Activated CD4-positive, alpha-beta T cell treated with anti-CD3 and anti-CD28 coated beads, Interleukin-2, amount 10 ng/mL, durations not matched to agents 7 days and 5 days (primary cell): ENCODE results near the gene PTPN3. TPM values are rescaled to one million over a fixed set of nuclear protein-coding genes. Genes with fewer than 3 reads are reported as not detected.
A peak's percentile ranks its signal among the peaks of the same experiment; 100 is the strongest.

ENCODE experiments used
- CTCF ChIA-PET: fragments of 350-600 bp; sonication (Branson Sonifier 250); formaldehyde crosslinking; loops from one replicate; lab custom pipeline; 2021; ENCODE audit warnings: antibody characterized with exemption; lab: Charles Lee
- POLR2A ChIA-PET: fragments of 350-600 bp; sonication (Branson Sonifier 250); formaldehyde crosslinking; loops from one replicate; lab custom pipeline; 2021; ENCODE audit warnings: antibody characterized with exemption; lab: Charles Lee
- DNase-seq: peaks from one replicate; pipeline ENCODE4 v3.0.0-alpha.2; 2020
- H3K27ac Mint-ChIP-seq: one replicate; pipeline ENCODE4 v1.8.0; 2021; ENCODE audit warnings: mild to moderate bottlenecking, moderate library complexity, mixed read lengths
- H3K27me3 Mint-ChIP-seq: one replicate; pipeline ENCODE4 v1.8.0; 2021; ENCODE audit warnings: mixed read lengths
- H3K36me3 Mint-ChIP-seq: one replicate; pipeline ENCODE4 v1.8.0; 2021; ENCODE audit warnings: low read depth, mixed read lengths
- H3K4me1 Mint-ChIP-seq: one replicate; pipeline ENCODE4 v1.8.0; 2021; ENCODE audit warnings: mixed read lengths
- H3K4me3 Mint-ChIP-seq: one replicate; pipeline ENCODE4 v1.8.0; 2021; ENCODE audit warnings: mild to moderate bottlenecking, moderate library complexity, mixed read lengths
- H3K9me3 Mint-ChIP-seq: one replicate; pipeline ENCODE4 v1.8.0; 2021; ENCODE audit warnings: mixed read lengths
- total RNA-seq, 2 experiments: library from RNA; stranded (reverse); gene quantifications; one replicate each; pipeline ENCODE4 v1.2.3, GENCODE V29; 2021

The PTPN3 gene
- total RNA-seq, 2 experiments from 2014 or later, result not detected

DNA sequence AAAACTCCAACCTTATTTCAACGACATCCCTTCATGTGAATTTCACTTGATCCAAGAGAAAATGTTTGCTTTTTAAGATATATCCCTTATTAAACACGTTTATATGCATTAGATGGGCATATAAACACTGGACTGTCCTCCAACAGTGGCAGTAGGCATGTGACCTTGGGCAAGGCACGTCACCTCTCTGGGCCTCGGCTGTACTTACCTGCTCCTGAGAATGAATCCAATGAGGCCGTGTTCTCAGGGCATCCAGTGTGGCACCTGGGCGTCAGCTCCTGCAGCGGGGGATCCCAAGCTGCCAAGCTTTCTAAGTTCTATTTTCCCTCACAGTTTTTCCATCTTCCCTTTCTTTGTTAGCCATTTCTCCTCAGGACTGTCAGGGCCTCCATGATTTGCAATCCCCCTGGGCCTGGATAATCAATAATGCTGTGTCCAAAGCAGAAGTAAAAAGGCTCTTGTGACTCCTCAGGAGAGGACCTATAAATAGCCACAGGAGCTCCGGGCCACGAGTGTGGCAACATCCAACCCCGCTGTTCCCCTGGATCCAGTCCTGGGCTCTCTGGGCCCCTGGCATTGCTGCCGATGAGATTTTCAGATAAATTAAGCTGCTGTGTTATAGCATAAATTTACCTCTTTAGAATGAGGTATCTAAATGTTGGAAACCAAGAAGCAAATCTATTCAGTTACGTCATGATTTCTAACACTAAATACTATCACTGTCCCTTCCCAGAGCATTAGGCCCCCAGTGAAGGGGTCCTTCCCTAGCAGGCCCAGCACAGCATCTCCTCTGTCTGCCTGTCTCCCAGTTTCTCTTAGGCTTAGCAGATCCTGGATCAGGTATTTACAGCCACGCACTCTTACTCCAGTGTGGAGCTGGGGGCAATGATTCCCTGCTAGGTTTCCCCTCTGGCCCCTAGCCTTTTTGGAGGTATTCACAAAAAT, 76.8 kb downstream of the PTPN3 start:
- Mint-ChIP-seq H3K27ac (no peak overlapping the region), H3K9me3 (no peaks in the 10 kb centered on the region), H3K4me3 (no peak overlapping the region), H3K36me3 (no peaks in the 10 kb centered on the region), H3K4me1 (peaks cover 11% of the 10 kb centered on the region), H3K27me3 (peaks cover 5% of the 10 kb centered on the region)
- no peak for DNase-seq
- CTCF ChIA-PET, result interaction anchor here (0.6 to 1.5 kb wide), 3 partner anchors 9 to 19 kb away, joined by 3 to 4 read pairs (median 4); no protein-coding TSS in a partner anchor
- POLR2A ChIA-PET, result no interaction called here

- Mint-ChIP-seq H3K9me3 (no peaks in the 10 kb centered on the region), H3K27me3 (peaks cover 5% of the 10 kb centered on the region), H3K27ac (no peak overlapping the region), H3K4me3 (no peak overlapping the region), H3K36me3 (no peaks in the 10 kb centered on the region), H3K4me1 (peaks cover 17% of the 10 kb centered on the region)
- ChIA-PET CTCF (interaction anchor here (1.4 kb wide), 1 partner anchor 18 kb away, joined by 3 read pairs; no protein-coding TSS in a partner anchor), POLR2A (no interaction called here)
- DNase-seq, result no peak
Observed at GRCh38 chr9:109419531-109419930, 78.6 kb downstream of the PTPN3 start.

DNA sequence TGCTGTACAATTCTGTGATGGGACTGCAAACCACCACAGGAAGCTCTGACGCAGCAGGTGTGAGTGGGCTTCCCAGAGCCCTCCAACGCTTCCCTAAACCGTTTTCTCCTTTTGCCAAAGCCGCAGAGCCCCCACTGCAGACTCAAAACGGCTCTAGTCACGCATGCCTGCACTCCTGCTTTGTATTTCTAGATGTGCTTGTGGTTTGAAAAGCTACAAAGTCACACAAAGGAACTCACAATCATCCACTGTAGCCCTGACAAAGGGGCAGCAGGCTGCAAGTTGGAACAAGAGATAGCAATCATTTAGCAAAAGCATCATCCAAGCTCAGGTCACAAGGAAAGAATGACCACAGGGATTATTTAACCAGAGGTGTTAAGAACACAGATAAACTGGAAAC, 79.3 kb downstream of the PTPN3 start:
- CTCF ChIA-PET, result interaction anchor here (1.4 kb wide), 1 partner anchor 19 kb away, joined by 3 read pairs; no protein-coding TSS in a partner anchor

GRCh38 chr9:109417585-109418544, 80.2 kb downstream of the PTPN3 start:
- DNase-seq, result no peak
- H3K27ac Mint-ChIP-seq, result no peak overlapping the region
- CTCF ChIA-PET, result interaction anchor here (0.5 kb wide), 1 partner anchor 463 kb away, joined by 3 read pairs; no protein-coding TSS in a partner anchor
- H3K36me3 Mint-ChIP-seq, result no peaks in the 10 kb centered on the region
- H3K9me3 Mint-ChIP-seq, result no peaks in the 10 kb centered on the region
- POLR2A ChIA-PET, result no interaction called here
- H3K4me1 Mint-ChIP-seq, result peaks cover 17% of the 10 kb centered on the region
- no peak overlapping the region for H3K4me3 Mint-ChIP-seq
- H3K27me3 Mint-ChIP-seq, result peaks cover 5% of the 10 kb centered on the region

More for the DNA sequence above, 79.3 kb downstream of the PTPN3 start:
- H3K4me3 Mint-ChIP-seq, result no peak overlapping the region
- peaks cover 5% of the 10 kb centered on the region for H3K27me3 Mint-ChIP-seq
- POLR2A ChIA-PET, result no interaction called here
- H3K9me3 Mint-ChIP-seq, result no peaks in the 10 kb centered on the region
- H3K27ac Mint-ChIP-seq, result no peak overlapping the region
- no peak for DNase-seq
- H3K36me3 Mint-ChIP-seq, result no peaks in the 10 kb centered on the region
- H3K4me1 Mint-ChIP-seq, result peaks cover 17% of the 10 kb centered on the region

- no peak for DNase-seq
- Mint-ChIP-seq H3K27ac (no peak overlapping the region), H3K9me3 (no peaks in the 10 kb centered on the region), H3K4me3 (no peak overlapping the region), H3K27me3 (peaks cover 5% of the 10 kb centered on the region), H3K4me1 (peaks cover 17% of the 10 kb centered on the region), H3K36me3 (no peaks in the 10 kb centered on the region)
- ChIA-PET CTCF (interaction anchor here (0.5 kb wide), 1 partner anchor 462 kb away, joined by 3 read pairs; no protein-coding TSS in a partner anchor), POLR2A (no interaction called here)
Observed at GRCh38 chr9:109417054-109417453, 81.1 kb downstream of the PTPN3 start.

- H3K4me1 Mint-ChIP-seq, result peaks cover 22% of the 10 kb centered on the region
- CTCF ChIA-PET, result interaction anchor here (0.5 to 1.0 kb wide), 2 partner anchors 25 to 27 kb away, joined by 3 to 4 read pairs; no protein-coding TSS in a partner anchor
- peaks cover 5% of the 10 kb centered on the region for H3K27me3 Mint-ChIP-seq
Observed at GRCh38 chr9:109416135-109416706, 81.9 kb downstream of the PTPN3 start.

GRCh38 chr9:109414125-109414785, 83.9 kb downstream of the PTPN3 start:
- H3K27me3 Mint-ChIP-seq, result no peaks in the 10 kb centered on the region
- no peak overlapping the region for H3K27ac Mint-ChIP-seq
- peaks cover 25% of the 10 kb centered on the region for H3K4me1 Mint-ChIP-seq
- DNase-seq, result no peak
- CTCF ChIA-PET, result interaction anchor here (0.7 to 0.8 kb wide), 2 partner anchors 14 to 26 kb away, joined by 3 to 4 read pairs; no protein-coding TSS in a partner anchor
- POLR2A ChIA-PET, result no interaction called here
- no peaks in the 10 kb centered on the region for H3K9me3 Mint-ChIP-seq
- H3K36me3 Mint-ChIP-seq, result no peaks in the 10 kb centered on the region
- H3K4me3 Mint-ChIP-seq, result no peak overlapping the region

More at GRCh38 chr9:109416135-109416706, 81.9 kb downstream of the PTPN3 start:
- Mint-ChIP-seq H3K4me3 (no peak overlapping the region), H3K9me3 (no peaks in the 10 kb centered on the region), H3K27ac (no peak overlapping the region), H3K36me3 (no peaks in the 10 kb centered on the region)
- no peak for DNase-seq
- POLR2A ChIA-PET, result no interaction called here

DNA sequence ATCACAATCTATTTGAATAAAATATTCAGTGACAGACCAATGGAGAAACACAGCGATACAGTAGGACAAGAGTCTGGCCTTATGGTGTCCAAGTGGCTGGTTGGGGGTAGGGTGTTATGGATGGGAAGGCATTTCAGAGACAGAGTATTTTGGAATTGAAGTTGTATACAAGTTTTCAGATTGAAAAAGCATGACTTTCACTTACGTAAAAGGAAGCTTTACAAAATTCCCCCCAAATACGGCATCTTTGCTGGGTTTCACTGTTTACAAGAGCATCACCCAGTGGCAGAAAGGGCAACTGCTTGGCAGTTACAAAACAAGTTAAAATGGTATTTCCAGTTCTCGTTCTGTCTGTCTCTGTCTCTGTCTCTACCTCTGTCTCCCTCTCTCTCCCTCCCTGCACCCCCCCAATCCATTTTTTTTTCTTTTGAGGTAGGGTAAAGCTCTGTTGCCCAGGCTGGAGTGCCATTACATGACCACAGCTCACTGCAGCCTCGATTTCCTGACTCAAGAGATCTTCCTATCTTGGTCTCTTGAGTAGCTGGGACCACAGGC, 86.2 kb downstream of the PTPN3 start:
- DNase-seq, result peak; percentile 16
- no peaks in the 10 kb centered on the region for H3K36me3 Mint-ChIP-seq
- POLR2A ChIA-PET, result no interaction called here
- peaks cover 16% of the 10 kb centered on the region for H3K4me1 Mint-ChIP-seq
- H3K4me3 Mint-ChIP-seq, result no peak overlapping the region
- no peaks in the 10 kb centered on the region for H3K27me3 Mint-ChIP-seq
- H3K27ac Mint-ChIP-seq, result no peak overlapping the region
- no peaks in the 10 kb centered on the region for H3K9me3 Mint-ChIP-seq
- CTCF ChIA-PET, result interaction anchor here (0.6 to 1.6 kb wide), 5 partner anchors 10 to 368 kb away, joined by 3 to 5 read pairs (median 4); no protein-coding TSS in a partner anchor

GRCh38 chr9:109411069-109411761, 86.9 kb downstream of the PTPN3 start:
- H3K36me3 Mint-ChIP-seq, result no peaks in the 10 kb centered on the region
- no peak for DNase-seq
- no peak overlapping the region for H3K4me3 Mint-ChIP-seq
- POLR2A ChIA-PET, result no interaction called here
- no peaks in the 10 kb centered on the region for H3K27me3 Mint-ChIP-seq
- no peaks in the 10 kb centered on the region for H3K9me3 Mint-ChIP-seq
- CTCF ChIA-PET, result interaction anchor here (0.6 to 1.6 kb wide), 8 partner anchors 11 to 478 kb away, joined by 3 to 5 read pairs (median 4); no protein-coding TSS in a partner anchor
- no peak overlapping the region for H3K27ac Mint-ChIP-seq
- H3K4me1 Mint-ChIP-seq, result peaks cover 14% of the 10 kb centered on the region

DNA sequence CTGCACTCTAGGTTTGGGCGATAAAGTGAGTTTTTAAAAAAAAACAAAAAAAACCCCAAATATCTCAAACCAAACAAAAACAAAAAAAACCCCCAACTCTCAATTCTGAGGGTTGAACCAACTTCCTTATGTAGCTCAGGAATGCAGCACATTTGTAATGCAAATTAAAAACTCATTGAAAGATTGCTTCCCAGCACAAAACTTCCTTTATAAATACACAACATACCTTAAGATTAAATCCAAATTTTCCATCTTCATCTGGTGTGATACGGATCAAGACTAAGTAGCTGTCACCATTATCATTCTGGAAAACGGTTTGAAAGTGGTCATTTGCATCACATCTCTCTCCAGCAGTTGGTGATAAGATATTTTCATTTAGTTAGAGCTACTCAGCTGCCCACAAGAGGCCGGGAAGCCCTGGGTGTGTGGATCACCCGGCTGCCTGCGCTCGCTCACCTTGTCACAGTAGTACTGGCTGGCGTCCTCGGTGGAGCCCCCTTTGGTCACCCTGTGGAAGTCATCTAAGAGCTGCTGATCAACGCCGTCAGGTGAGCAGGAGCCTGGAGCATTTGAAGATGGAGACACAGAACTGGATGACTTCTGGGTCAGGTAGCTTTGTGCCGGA, 88.2 kb downstream of the PTPN3 start:
- no peaks in the 10 kb centered on the region for H3K9me3 Mint-ChIP-seq
- no peak for DNase-seq
- POLR2A ChIA-PET, result no interaction called here
- H3K27ac Mint-ChIP-seq, result no peak overlapping the region
- no peaks in the 10 kb centered on the region for H3K36me3 Mint-ChIP-seq
- CTCF ChIA-PET, result interaction anchor here (0.6 to 1.5 kb wide), 7 partner anchors 11 to 510 kb away, joined by 3 to 5 read pairs (median 4); no protein-coding TSS in a partner anchor
- peaks cover 8% of the 10 kb centered on the region for H3K4me1 Mint-ChIP-seq
- H3K27me3 Mint-ChIP-seq, result no peaks in the 10 kb centered on the region
- no peak overlapping the region for H3K4me3 Mint-ChIP-seq
